ENCODE results near the gene LTA4H. TPM values are rescaled to one million over a fixed set of nuclear protein-coding genes. Genes with fewer than 3 reads are reported as not detected.

LTA4H gene
- polyA plus RNA-seq, 4 donors = 126 to 134 (median 133) TPM

- no peak for DNase-seq (ENCODE audit: low read depth in 4 of 4, low spot score in 3 of 4)
These were observed 24.7 kb upstream of the LTA4H start for GRCh38 chr12:96060041-96060440.

GRCh38 chr12:96057986-96058553, 22.7 kb upstream of the LTA4H start:
- no peak for DNase-seq (ENCODE audit: low read depth in 4 of 4, low spot score in 3 of 4)

GRCh38 chr12:96056646-96057455, 21.5 kb upstream of the LTA4H start:
- DNase-seq (ENCODE audit: low read depth in 4 of 4, low spot score in 3 of 4) = no peak

GRCh38 chr12:96054244-96054610, 18.8 kb upstream of the LTA4H start:
- DNase-seq (ENCODE audit: low read depth in 4 of 4, low spot score in 3 of 4) = no peak

- no peak for DNase-seq (ENCODE audit: low read depth in 4 of 4, low spot score in 3 of 4)
These were observed 18.3 kb upstream of the LTA4H start for GRCh38 chr12:96053476-96054243.

- no peak for DNase-seq (ENCODE audit: low read depth in 4 of 4, low spot score in 3 of 4)
These were observed 16.5 kb upstream of the LTA4H start for GRCh38 chr12:96051756-96052485.

GRCh38 chr12:96050139-96050538, 14.8 kb upstream of the LTA4H start:
- no peak for DNase-seq (ENCODE audit: low read depth in 4 of 4, low spot score in 3 of 4)

- DNase-seq (ENCODE audit: low read depth in 4 of 4, low spot score in 3 of 4) = no peak
These were observed 13.7 kb upstream of the LTA4H start for GRCh38 chr12:96049101-96049500.

GRCh38 chr12:96048393-96048969, 13.1 kb upstream of the LTA4H start:
- DNase-seq (ENCODE audit: low read depth in 4 of 4, low spot score in 3 of 4) = no peak

GRCh38 chr12:96047229-96048211, 12.1 kb upstream of the LTA4H start:
- no peak for DNase-seq (ENCODE audit: low read depth in 4 of 4, low spot score in 3 of 4)

- DNase-seq (ENCODE audit: low read depth in 4 of 4, low spot score in 3 of 4) = no peak
These were observed 11.3 kb upstream of the LTA4H start for GRCh38 chr12:96046543-96047228.

- DNase-seq (ENCODE audit: low read depth in 4 of 4, low spot score in 3 of 4) = no peak
These were observed 10.2 kb upstream of the LTA4H start for GRCh38 chr12:96045566-96045965.

GRCh38 chr12:96044943-96045290, 9.5 kb upstream of the LTA4H start:
- no peak for DNase-seq (ENCODE audit: low read depth in 4 of 4, low spot score in 3 of 4)

- DNase-seq (ENCODE audit: low read depth in 4 of 4, low spot score in 3 of 4) = no peak
These were observed 8.9 kb upstream of the LTA4H start for GRCh38 chr12:96044017-96044942.

GRCh38 chr12:96041181-96041580, 5.8 kb upstream of the LTA4H start:
- no peak for DNase-seq (ENCODE audit: low read depth in 4 of 4, low spot score in 3 of 4)

GRCh38 chr12:96040305-96041133, 5.1 kb upstream of the LTA4H start:
- DNase-seq (ENCODE audit: low read depth in 4 of 4, low spot score in 3 of 4) = no peak

GRCh38 chr12:96039516-96039915, 4.1 kb upstream of the LTA4H start:
- no peak for DNase-seq (ENCODE audit: low read depth in 4 of 4, low spot score in 3 of 4)
